Astrocyte of the cerebellum (primary cell): ENCODE data around the gene FGFR2.
"Not testable (repeated sequence)": the region's sequence is repeated elsewhere in the genome, so short reads cannot be mapped to it uniquely, and the experiment has no call there.

ENCODE experiments used
- DNase-seq: peaks from one replicate; pipeline ENCODE4 v3.0.0-alpha.2; 2011; ENCODE audit warnings: low read depth
- H3K4me3 ChIP-seq: 2 replicates; pipeline ENCODE4 v1.5.1; 2011; ENCODE audit warnings: mild to moderate bottlenecking, low read depth, low read length, moderate library complexity
- in situ Hi-C: cut with HindIII; loops from 2 replicates; pipeline ENCODE4 v1.10.0; 2017; ENCODE audit warnings: low sequenced_read_pairs
- TF ChIP-seq, protein P1 (sequence below): IDR thresholded peaks from 2 replicates; pipeline ENCODE4 v1.5.1; 2012; ENCODE audit warnings: low read length, low read depth, moderate library complexity, mild to moderate bottlenecking; ENCODE audit errors: missing control alignments

FGFR2 gene

DNA sequence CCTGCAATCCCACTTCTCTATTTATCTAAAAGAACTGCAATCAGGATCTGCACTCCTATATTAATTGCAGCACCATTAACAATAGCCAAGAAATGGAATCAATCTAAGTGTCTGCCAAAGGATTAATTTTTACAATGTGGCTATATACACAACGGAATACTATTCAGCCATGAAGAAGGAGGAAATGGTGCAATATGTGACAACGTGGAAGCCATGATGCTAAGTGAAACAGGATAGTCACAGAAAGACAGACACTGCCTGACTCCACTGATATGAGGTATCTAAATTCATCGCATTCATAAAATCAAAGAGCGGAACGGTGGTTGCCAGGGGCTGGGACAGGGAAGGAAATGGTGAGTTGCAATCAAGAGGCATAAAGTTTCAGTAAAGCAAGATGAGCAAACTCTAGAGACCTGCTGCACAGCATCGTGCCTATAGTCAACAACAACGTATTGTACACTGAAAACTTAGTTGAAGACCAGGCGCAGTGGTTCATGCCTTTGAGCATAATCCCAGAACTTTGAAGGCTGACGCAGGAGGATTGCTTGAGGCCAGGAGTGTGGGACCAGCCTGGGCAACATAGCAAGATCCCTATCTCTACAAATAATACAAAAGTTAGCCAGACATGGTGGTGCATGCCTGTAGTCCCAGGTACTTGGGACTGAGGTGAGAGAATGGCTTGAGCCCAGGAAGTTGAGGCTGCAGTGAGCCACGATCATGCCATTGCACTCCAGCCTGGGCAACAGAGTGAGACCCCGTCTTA lies 76.3 kb downstream of the FGFR2 start:
- TF ChIP-seq, protein P1, sequence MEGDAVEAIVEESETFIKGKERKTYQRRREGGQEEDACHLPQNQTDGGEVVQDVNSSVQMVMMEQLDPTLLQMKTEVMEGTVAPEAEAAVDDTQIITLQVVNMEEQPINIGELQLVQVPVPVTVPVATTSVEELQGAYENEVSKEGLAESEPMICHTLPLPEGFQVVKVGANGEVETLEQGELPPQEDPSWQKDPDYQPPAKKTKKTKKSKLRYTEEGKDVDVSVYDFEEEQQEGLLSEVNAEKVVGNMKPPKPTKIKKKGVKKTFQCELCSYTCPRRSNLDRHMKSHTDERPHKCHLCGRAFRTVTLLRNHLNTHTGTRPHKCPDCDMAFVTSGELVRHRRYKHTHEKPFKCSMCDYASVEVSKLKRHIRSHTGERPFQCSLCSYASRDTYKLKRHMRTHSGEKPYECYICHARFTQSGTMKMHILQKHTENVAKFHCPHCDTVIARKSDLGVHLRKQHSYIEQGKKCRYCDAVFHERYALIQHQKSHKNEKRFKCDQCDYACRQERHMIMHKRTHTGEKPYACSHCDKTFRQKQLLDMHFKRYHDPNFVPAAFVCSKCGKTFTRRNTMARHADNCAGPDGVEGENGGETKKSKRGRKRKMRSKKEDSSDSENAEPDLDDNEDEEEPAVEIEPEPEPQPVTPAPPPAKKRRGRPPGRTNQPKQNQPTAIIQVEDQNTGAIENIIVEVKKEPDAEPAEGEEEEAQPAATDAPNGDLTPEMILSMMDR: no peak
- in situ Hi-C loops: no loop called here
- H3K4me3 ChIP-seq: no peak overlapping the region
- no peak for DNase-seq

DNA sequence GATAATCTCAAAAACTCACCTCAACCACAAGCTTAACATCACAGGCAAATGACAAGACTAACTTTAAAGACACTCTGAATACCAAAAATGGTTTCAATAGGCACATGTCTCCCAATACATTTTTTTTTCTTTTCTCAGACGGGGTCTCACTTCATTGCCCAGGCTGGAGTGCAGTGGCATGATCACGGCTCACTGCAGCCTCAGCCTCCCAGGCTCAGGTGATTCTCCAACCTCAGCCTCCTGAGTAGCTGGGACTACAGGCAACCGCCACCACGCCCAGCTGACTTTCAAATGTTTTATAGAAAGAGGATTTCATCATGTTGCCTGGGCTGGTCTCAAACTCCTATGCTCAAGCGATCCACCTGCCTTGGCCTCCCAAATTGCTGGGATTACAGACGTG lies 77.7 kb downstream of the FGFR2 start:
- H3K4me3 ChIP-seq, in situ Hi-C loops, DNase-seq: not testable (repeated sequence)

DNA sequence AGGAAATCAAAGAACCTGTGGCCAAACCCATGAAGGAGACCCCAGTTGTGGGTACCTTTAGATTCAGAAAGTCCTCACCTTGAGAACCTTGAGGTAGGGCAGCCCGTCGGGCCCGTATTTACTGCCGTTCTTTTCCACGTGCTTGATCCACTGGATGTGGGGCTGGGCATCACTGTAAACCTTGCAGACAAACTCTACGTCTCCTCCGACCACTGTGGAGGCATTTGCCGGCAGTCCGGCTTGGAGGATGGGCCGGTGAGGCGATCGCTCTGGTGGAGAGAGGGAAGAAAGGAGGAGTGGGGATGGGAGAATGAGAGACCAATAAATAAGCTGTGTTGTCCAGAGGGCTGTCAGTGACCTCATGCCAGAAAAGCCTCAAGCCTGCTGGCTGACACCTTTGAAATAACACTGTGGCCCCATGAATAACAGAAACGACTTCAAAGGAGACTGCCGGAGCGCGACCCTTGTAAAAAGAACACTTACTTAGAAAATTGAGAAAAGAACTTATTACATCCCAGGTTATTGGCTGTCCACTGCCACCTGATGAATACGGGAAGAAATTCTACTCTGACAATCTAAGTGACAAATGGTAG lies 78.2 kb downstream of the FGFR2 start:
- no peak for DNase-seq
- in situ Hi-C loops: no loop called here
- no peak overlapping the region for H3K4me3 ChIP-seq
- TF ChIP-seq, protein P1: no peak

DNA sequence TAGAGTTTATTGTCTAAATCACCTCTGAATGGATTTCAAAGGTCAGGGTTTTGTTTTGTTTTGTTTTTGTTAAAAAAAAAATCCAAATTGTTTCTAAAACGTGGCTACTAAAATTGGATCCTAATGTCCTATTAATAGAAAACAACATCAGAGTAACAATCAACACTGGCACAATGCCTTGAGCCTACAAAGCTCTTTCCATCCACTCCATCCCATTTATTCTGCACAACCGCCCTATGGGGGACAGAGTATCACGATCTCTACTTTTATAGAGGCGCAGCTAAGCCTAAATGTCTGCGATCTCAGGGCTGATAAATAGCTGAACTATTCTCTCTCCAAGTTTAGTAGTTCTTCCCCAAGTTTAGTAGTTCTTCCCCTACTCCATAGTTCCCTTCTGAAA lies 78.8 kb downstream of the FGFR2 start:
- in situ Hi-C loops: no loop called here
- TF ChIP-seq, protein P1: no peak
- H3K4me3 ChIP-seq: no peak overlapping the region
- DNase-seq: no peak

DNA sequence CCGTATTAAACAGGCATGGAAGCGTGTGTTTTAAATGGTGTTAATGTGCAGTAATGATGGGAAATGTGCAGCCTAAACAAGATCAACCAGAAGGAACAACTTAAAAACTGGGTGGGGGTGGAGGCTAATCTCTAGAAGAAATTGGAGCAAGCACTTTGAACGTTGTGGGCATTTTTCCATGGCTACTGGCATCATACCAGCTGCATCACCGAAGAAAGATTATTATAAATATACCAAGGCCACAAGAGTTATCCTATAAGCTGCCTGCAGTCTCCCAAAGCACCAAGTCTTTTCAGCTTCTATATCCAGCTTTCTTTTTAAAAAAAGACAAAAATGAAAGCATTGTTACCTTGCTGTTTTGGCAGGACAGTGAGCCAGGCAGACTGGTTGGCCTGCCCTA lies 79.9 kb downstream of the FGFR2 start:
- no peak for DNase-seq
- H3K4me3 ChIP-seq: no peak overlapping the region
- TF ChIP-seq, protein P1: no peak
- in situ Hi-C loops: no loop called here

DNA sequence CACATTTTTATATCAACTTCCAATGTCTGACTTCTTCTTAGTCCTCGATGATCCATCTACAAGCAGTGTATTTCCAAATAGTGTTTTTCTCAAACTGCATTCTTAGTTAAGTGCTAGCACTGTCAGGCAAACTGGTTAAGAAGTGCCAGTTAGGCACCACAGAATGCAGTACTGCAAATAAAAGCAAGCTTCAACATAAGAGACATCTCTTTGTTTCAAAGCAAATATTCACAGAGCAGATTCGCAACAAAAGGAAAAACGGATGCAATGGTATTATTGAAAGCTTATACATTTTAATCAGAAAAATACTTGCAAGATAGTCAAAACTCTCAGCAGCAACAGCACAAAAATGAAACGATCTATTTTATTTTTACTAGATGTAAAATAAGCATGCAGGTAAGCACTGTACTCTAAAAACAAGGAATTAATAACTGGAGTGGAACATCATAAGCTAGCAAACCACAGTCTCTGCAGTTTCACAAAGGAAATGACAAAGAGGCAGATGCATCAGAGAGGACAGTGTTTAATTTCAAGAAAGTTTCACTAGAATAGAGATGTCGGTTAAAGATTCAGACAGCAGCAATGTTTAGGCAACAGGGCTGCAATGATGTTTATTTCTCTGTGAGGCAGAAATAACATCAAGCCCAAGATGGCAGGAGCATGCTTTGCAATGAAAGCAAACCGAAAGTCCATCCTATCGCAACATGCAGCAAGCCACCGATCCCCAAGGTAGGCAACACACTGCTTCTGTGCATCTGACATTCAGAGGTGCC lies 82.0 kb downstream of the FGFR2 start:
- no peak for DNase-seq
- in situ Hi-C loops: no loop called here
- no peak overlapping the region for H3K4me3 ChIP-seq
- TF ChIP-seq, protein P1: no peak
